ENCODE data around the gene NECTIN2.

- TF ChIP-seq EP300 (IDR thresholded peaks at IDR 0.05) (no peak), CTCF (IDR thresholded peaks at IDR 0.05) (no peak), MAZ (IDR thresholded peaks at IDR 0.05; ENCODE audit: borderline replicate concordance, low read depth, low read length) (no peak; the same call in 1 of the 2 replicates), POLR2A (IDR thresholded peaks at IDR 0.05; ENCODE audit: low read length) (no peak), REST (IDR thresholded peaks at IDR 0.05) (no peak), HDAC2 (IDR thresholded peaks at IDR 0.05) (no peak), RARB (CRISPR knock-in tag; IDR thresholded peaks at IDR 0.05) (no peak), MAX (IDR thresholded peaks at IDR 0.05) (0 out of 2 replicates have a peak, but pooled peaks have one; percentile 23), BHLHE40 (IDR thresholded peaks at IDR 0.05; ENCODE audit: low read depth, low read length) (no peak), CBX8 (IDR thresholded peaks at IDR 0.05) (no peak), MYC (IDR thresholded peaks at IDR 0.05; ENCODE audit: borderline replicate concordance, low read length) (no peak), CHD2 (IDR thresholded peaks at IDR 0.05; ENCODE audit: low read length, partially characterized antibody) (no peak), CBX2 (IDR thresholded peaks at IDR 0.05; ENCODE audit: borderline replicate concordance, low read depth) (no peak), JUN (IDR thresholded peaks at IDR 0.05) (no peak)
Measured at GRCh38 chr19:44848036-44848811, 2.1 kb downstream of the NECTIN2 start.
